Stimulated activated CD8-positive, alpha-beta memory T cell treated with anti-CD3 and anti-CD28 coated beads, Interleukin-15, amount 100 ng/mL, for 24 hours (primary cell): ENCODE data around the gene ATF5.
"Not testable (repeated sequence)": the region's sequence is repeated elsewhere in the genome, so short reads cannot be mapped to it uniquely, and the experiment has no call there.

Experiments
- DNase-seq: peaks from one replicate; pipeline ENCODE4 v3.0.0-alpha.2; 2020; ENCODE audit warnings: low read depth

ATF5 gene

GRCh38 chr19:49949742-49950589 lies 21.0 kb downstream of the ATF5 start:
- no peak for DNase-seq

- no peak for DNase-seq
Observed at GRCh38 chr19:49950590-49950948, 21.6 kb downstream of the ATF5 start.

GRCh38 chr19:49950956-49951526 lies 22.0 kb downstream of the ATF5 start:
- no peak for DNase-seq

- no peak for DNase-seq
Observed at GRCh38 chr19:49951806-49952478, 22.9 kb downstream of the ATF5 start.

- no peak for DNase-seq
Observed at GRCh38 chr19:49952479-49952836, 23.5 kb downstream of the ATF5 start.

- no peak for DNase-seq
Observed at GRCh38 chr19:49952906-49953305, 23.9 kb downstream of the ATF5 start.

- DNase-seq: no peak
Observed at GRCh38 chr19:49953416-49953815, 24.4 kb downstream of the ATF5 start.

GRCh38 chr19:49954092-49954829 lies 25.3 kb downstream of the ATF5 start:
- DNase-seq: no peak

GRCh38 chr19:49954933-49955332 lies 25.9 kb downstream of the ATF5 start:
- no peak for DNase-seq

- no peak for DNase-seq
Observed at GRCh38 chr19:49956115-49956495, 27.1 kb downstream of the ATF5 start.

- DNase-seq: no peak
Observed at GRCh38 chr19:49957262-49957915, 28.4 kb downstream of the ATF5 start.

GRCh38 chr19:49958144-49958543 lies 29.1 kb downstream of the ATF5 start:
- not testable (repeated sequence) for DNase-seq

GRCh38 chr19:49958596-49958995 lies 29.6 kb downstream of the ATF5 start:
- not testable (repeated sequence) for DNase-seq

- not testable (repeated sequence) for DNase-seq
Observed at GRCh38 chr19:49959892-49960291, 30.9 kb downstream of the ATF5 start.

GRCh38 chr19:49960980-49961379 lies 32.0 kb downstream of the ATF5 start, which contains the start of gene SIGLEC11:
Gene SIGLEC11 (minus strand): TSS chr19:49961172. CDS start chr19:49961081, 91 bp downstream.
- DNase-seq: not testable (repeated sequence)

GRCh38 chr19:49968279-49968922 lies 39.4 kb downstream of the ATF5 start:
- no peak for DNase-seq

- DNase-seq: not testable (repeated sequence)
Observed at GRCh38 chr19:49969355-49969754, 40.4 kb downstream of the ATF5 start.

- DNase-seq: no peak
Observed at GRCh38 chr19:49971991-49972411, 43.0 kb downstream of the ATF5 start.

- DNase-seq: no peak
Observed at GRCh38 chr19:49972841-49973240, 43.8 kb downstream of the ATF5 start.

GRCh38 chr19:49973987-49974386 lies 45.0 kb downstream of the ATF5 start:
- DNase-seq: no peak

GRCh38 chr19:49975051-49975450 lies 46.0 kb downstream of the ATF5 start:
- no peak for DNase-seq
